Stimulated activated CD4-positive, alpha-beta T cell treated with anti-CD3 and anti-CD28 coated beads, Interleukin-15, amount 100 ng/mL, for 24 hours (primary cell): ENCODE measurements around the gene PRDM11.
A peak's percentile ranks its signal among the peaks of the same experiment; 100 is the strongest.

Source experiments
- DNase-seq: peaks from one replicate; pipeline ENCODE4 v3.0.0-alpha.2; 2020

Gene PRDM11

DNA sequence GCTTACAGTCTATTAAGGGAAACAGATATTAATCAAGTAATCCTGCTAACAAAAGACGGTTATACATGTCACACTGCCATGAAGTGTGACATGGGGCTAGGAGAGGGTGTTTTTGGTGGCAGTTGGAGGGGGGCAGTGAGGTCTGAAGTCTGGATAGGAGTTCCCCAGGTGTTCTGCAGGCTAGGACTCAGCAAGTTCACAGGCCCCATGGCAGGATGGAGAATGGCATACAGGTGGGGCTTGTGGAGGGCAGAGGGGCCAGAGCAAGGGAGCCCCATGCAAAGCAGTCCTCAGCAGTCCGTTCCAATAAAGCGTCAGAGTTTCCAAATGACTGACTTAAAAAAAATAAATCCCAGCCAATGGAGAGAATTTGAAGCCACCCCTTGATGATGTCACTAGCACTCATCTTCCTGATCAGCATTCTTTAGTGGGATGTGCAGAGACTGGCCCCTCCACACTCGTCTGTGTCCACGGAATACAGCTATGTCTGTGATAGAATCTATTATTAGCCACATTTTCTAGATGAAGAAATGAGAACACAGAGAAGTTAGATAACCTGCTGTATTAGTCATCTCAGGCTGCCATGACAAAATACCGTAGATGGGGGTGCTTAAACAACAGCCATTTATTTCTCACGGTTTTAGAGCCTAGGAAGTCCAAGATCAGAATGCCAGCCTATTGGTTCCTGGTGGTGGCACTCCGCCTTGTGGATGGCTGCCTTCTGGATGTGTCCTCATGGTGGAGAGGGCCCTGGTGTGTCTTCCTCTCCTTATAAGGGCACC lies 32.6 kb downstream of the PRDM11 start:
- no peak for DNase-seq

- DNase-seq, result no peak
Observed at GRCh38 chr11:45179686-45180178, 33.3 kb downstream of the PRDM11 start.

- DNase-seq, result peak; percentile 34
Observed at GRCh38 chr11:45180179-45180847, 33.9 kb downstream of the PRDM11 start.

DNA sequence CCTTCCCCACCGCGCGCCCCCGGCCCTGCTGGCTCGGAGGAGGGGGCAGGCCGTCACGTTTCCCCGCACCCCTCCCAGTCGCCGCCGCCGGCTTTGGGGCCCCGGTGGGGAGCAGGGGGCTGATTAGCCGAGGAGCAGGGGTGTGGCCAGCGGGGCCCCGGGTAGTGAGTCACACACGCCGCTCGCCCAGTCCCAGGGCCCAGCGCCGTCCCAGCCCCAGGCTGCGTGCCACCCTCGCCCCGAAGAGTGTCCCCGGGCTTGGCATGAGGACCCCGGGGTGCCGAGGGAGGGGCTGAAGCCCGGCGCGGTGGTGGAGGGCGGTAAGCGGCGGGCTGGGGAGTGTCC lies 34.4 kb downstream of the PRDM11 start:
- DNase-seq, result peak; percentile 68

GRCh38 chr11:45181193-45181888 lies 34.9 kb downstream of the PRDM11 start:
- no peak for DNase-seq

DNA sequence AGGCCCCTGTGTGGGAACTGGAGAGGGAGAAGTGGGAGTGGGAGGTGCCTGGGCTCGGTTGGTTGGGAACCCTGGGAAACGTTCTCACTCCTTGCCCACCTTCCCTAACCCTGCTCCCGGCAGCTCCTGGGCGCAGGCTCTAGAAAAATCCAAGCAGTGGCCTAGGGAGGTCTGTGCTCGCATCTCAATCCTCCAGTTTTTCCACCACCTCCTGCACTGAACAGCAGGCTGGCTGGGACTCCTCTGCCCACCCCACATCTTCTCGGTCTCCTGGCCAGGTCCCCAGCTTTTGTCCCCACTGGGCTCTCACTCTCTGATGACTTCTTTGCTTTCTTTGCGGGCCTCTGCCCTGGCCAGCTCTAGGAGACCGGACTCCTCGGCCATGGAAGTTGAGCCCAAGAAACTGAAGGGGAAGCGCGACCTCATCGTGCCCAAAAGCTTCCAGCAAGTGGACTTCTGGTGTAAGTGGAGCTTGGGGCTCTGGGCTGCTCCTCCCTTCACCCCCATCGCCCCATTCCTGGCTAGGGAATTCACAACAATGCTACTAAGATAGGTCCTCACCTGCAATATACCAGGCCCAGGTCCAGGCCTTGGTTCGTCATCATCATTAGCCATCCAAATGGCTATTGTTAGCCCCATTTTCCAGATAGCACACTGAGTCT lies 35.6 kb downstream of the PRDM11 start:
- DNase-seq, result no peak

DNA sequence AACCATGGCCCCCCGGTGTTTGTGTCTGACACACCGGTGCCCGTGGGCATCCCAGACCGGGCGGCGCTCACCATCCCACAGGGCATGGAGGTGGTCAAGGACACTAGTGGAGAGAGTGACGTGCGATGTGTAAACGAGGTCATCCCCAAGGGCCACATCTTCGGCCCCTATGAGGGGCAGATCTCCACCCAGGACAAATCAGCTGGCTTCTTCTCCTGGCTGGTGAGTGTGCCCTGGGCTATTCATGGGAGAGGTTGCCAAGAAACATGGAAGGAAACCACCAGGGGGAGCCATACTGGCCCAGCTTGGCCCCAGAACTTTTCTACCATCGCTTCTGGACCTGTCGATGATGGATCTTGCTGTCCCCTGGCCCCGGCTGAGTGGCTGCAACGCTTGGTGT lies 36.5 kb downstream of the PRDM11 start:
- peak; percentile 28 for DNase-seq

DNA sequence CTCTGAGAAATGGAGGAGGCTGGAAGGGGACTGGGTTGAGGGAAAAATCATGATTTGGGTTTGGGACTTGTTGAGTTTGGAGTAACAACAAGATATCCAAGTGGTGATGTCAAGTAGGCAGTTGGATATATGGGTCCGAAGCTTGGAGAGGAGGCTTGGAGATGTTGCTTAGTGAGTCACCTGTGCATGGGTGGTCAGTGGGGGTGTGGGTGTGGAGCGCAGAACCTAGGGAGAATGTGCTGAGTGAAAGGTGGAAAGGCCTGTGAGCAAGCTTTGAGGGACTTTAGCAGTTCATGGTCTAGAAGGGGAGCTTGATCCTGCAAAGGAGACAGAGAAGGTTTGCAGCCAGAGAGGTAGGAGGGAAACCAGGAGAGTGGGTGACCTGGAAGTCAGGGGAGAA lies 38.2 kb downstream of the PRDM11 start:
- no peak for DNase-seq

GRCh38 chr11:45185228-45185729 lies 38.8 kb downstream of the PRDM11 start:
- DNase-seq, result no peak

- no peak for DNase-seq
Observed at GRCh38 chr11:45187375-45187774, 40.9 kb downstream of the PRDM11 start.

- DNase-seq, result no peak
Observed at GRCh38 chr11:45188127-45188526, 41.7 kb downstream of the PRDM11 start.

GRCh38 chr11:45189230-45189629 lies 42.8 kb downstream of the PRDM11 start:
- DNase-seq, result no peak

DNA sequence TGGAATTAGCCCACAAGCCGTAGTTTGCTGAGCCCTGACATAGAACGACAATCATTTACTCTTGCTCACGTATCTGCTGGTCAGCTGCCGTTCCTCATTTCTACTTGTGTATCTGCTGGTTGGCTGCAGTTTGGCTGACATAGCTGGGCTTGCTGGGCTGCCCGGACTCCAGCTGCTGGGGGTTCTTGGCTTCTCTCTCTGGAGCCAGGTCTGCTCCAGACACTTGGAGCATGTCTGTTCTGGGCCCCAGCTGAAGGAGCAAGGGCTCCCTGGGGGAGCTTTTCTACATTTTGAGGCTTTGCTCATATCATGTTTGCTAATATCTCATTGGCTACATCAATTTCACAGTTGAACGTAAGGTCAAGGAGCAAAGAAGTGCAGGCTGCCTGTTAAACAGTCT lies 47.3 kb downstream of the PRDM11 start:
- DNase-seq, result no peak

- DNase-seq, result no peak
Observed at GRCh38 chr11:45204761-45205160, 58.3 kb downstream of the PRDM11 start.

GRCh38 chr11:45205978-45206377 lies 59.5 kb downstream of the PRDM11 start:
- DNase-seq, result no peak

DNA sequence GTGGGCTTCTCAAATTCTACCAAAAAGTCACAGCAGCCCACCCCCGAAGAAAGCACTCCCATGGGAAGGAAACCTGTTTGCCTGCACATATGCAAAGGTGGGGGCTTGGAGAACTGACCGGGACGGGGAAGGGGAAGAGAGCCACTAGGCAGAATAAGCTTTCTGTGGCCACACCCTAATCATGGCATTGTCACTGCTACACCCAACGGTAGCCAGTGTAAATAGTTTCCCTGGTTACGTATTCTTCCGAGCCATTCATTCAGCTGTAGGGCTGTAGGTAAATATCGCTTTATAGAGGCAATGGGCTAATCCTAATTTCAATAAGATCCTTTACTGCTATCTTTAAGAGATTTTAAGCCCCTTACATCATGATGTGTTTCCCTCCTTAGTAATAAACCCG lies 61.7 kb downstream of the PRDM11 start:
- DNase-seq, result no peak

DNA sequence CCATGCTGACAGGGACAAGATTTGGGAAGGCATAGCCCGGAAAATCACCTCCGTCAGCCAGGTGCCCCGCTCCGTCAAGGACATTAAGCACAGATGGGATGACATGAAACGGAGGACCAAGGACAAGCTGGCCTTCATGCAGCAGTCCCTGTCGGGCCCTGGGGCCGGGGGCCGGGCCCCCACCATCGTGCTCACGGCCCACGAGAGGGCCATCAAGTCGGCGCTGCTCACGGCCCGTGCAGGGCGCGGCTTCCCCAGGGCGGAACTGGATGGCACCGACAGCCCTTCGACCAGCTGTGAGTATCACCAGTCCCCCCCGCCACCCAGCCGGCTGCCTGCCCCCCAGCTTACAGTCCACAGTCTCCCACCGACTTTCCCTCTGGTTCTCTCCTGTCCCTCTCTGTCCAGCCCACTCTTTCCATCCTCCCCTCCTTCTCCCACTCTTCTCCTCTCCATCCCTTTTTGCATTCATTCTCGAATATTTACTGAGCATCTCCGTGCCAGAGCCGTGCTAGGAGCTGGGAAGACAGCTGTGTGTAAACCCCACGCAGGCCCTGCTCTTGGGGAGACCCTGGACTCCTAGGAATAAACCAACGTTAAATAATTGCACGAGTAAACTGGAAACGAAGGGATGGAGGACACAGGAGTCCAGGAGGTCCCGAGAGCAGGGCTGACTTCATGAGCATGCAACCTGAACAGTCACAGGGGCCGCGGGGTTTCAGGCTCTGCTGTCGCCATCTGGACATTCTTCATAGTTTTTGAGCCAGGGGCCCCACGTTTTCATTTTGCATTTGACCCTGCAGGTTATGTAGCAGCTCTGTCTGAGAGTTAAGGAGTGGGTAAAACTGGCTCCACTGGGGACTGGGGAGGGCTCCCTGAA lies 62.8 kb downstream of the PRDM11 start:
- no peak for DNase-seq

- no peak for DNase-seq
Observed at GRCh38 chr11:45209891-45210699, 63.7 kb downstream of the PRDM11 start.

DNA sequence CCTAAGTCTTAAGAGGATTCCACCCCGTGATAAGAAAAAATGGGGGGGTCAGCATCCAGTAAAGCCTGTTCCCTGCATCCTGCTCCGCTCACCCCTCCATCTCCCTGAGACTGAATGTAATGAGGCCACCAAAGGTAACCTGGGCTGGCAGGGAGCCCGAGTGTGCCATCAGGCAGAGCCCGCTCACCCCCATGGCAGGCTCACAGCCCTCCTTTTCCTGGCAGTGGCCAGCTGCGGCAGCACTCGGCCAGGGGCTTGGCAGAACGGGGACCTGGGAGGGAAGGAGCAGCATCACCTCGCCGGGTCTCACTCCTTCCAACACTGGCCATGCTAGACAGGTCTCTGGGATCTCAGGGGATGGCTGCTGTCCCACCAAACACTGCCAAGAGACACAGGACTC lies 64.4 kb downstream of the PRDM11 start:
- DNase-seq, result no peak

GRCh38 chr11:45211732-45212131 lies 65.3 kb downstream of the PRDM11 start:
- no peak for DNase-seq
